K562 (cell line): Measurements from ENCODE around the gene HMCN2. TPM values are rescaled to one million over a fixed set of nuclear protein-coding genes. Genes with fewer than 3 reads are reported as not detected.
A peak's percentile ranks its signal among the peaks of the same experiment; 100 is the strongest.

Source experiments
- ARHGAP35 ChIP-seq: fragments of 450-650 bp; IDR thresholded peaks from 2 replicates; pipeline ENCODE4 v1.6.1; 2018; ENCODE audit not compliant: partially characterized antibody
- CGGBP1 ChIP-seq: fragments of 250-450 bp; sonication (Bioruptor Pico); IDR thresholded peaks from 2 replicates; pipeline ENCODE4 v1.9.0; 2021; ENCODE audit warnings: mild to moderate bottlenecking
- HCFC1 ChIP-seq: IDR thresholded peaks from 2 replicates; pipeline ENCODE4 v1.6.1; 2012; ENCODE audit warnings: low read depth, low read length, improper control_type of control experiment
- HDAC1 ChIP-seq, 2 experiments: fragments of 450-650 bp; IDR thresholded peaks; 2 replicates each; pipeline ENCODE4 v1.6.1; 2016 to 2017; ENCODE audit warnings: inconsistent platforms in 1 of 2, mild to moderate bottlenecking in 1 of 2, moderate library complexity in 1 of 2
- MCM2 ChIP-seq: fragments of 450-650 bp; IDR thresholded peaks from 2 replicates; pipeline ENCODE4 v1.6.1; 2017; ENCODE audit warnings: low read depth, mild to moderate bottlenecking
- MIER1 ChIP-seq: fragments of 450-650 bp; IDR thresholded peaks from 2 replicates; pipeline ENCODE4 v1.6.1; 2016; ENCODE audit warnings: antibody characterized with exemption, mild to moderate bottlenecking, low read depth
- NR3C1 ChIP-seq: sonication (generic); formaldehyde crosslinking; IDR thresholded peaks from 2 replicates; pipeline ENCODE4 v1.8.1; 2022; ENCODE audit warnings: missing genetic modification reagents
- PCBP1 ChIP-seq: fragments of 200-400 bp; formaldehyde crosslinking; IDR thresholded peaks from 2 replicates; pipeline ENCODE4 v1.6.1; 2018; ENCODE audit warnings: mild to moderate bottlenecking, low read depth, low read length; ENCODE audit not compliant: poor library complexity, severe bottlenecking
- PHB ChIP-seq: fragments of 250-450 bp; sonication (Bioruptor Pico); IDR thresholded peaks from 2 replicates; pipeline ENCODE4 v1.5.0; 2021
- PURB ChIP-seq: sonication (generic); formaldehyde crosslinking; IDR thresholded peaks from 2 replicates; pipeline ENCODE4 v1.9.0; 2021; ENCODE audit warnings: low read depth, mild to moderate bottlenecking, missing genetic modification reagents
- TBP ChIP-seq: optimal IDR thresholded peaks from 2 replicates; pipeline ENCODE3; 2011; ENCODE audit warnings: low read depth, low read length, improper control_type of control experiment
- ZBTB49 ChIP-seq: sonication (generic); formaldehyde crosslinking; IDR thresholded peaks from 2 replicates; pipeline ENCODE4 v1.8.0; 2022; ENCODE audit warnings: missing genetic modification reagents, mild to moderate bottlenecking, borderline replicate concordance
- ZFX ChIP-seq: sonication (generic); formaldehyde crosslinking; IDR thresholded peaks from 2 replicates; pipeline ENCODE4 v1.8.0; 2022; ENCODE audit warnings: mild to moderate bottlenecking, missing genetic modification reagents, moderate library complexity
- ZKSCAN8 ChIP-seq: fragments of 200-800 bp; sonication (Bioruptor generic); IDR thresholded peaks from 2 replicates; pipeline ENCODE4 v1.6.1; 2016; ENCODE audit warnings: missing genetic modification characterization, missing compliant biosample characterization
- ZNF24 ChIP-seq: fragments of 450-650 bp; IDR thresholded peaks from 2 replicates; pipeline ENCODE4 v1.6.1; 2016
- ZNF551 ChIP-seq: fragments of 250-450 bp; sonication (Bioruptor Pico); IDR thresholded peaks from 2 replicates; pipeline ENCODE4 v1.5.0; 2021; ENCODE audit warnings: mild to moderate bottlenecking, moderate library complexity
- ZNF57 ChIP-seq: fragments of 450-650 bp; formaldehyde crosslinking; IDR thresholded peaks from 2 replicates; pipeline ENCODE4 v1.4.0; 2020; ENCODE audit warnings: mild to moderate bottlenecking, moderate library complexity
- ZNF644 ChIP-seq: fragments of 200-800 bp; sonication (Bioruptor generic); IDR thresholded peaks from 2 replicates; pipeline ENCODE4 v1.6.1; 2016; ENCODE audit warnings: low read depth, missing genetic modification characterization, missing compliant biosample characterization
- polyA plus RNA-seq, 8 experiments: library from polyadenylated mRNA; depleted of rRNA in 4 of 8; stranded (reverse) in 5 of 8; unstranded in 3 of 8; fragments of >200 nt; fragmentation: Nextera tagmentation in 2 of 8; fragmentation: Illumina TruSeq in 1 of 8; extraction: Ambion mirVana in 2 of 8; extraction: Trizol in 1 of 8; gene quantifications; 2 replicates each; pipeline versions ENCODE4 v1.2.1 to v1.2.3, GENCODE V29; 2011 to 2014; ENCODE audit warnings: inconsistent platforms in 1 of 8, missing spikeins in 1 of 8
- total RNA-seq, 7 experiments: library from RNA; depleted of rRNA in 6 of 7; stranded (reverse); fragments of >200 nt in 6 of 7; fragmentation: Illumina TruSeq in 2 of 7; extraction: Trizol in 2 of 7; gene quantifications; 2 replicates each; pipeline versions ENCODE4 v1.2.1 to v1.2.3, GENCODE V29; 2011 to 2021; ENCODE audit warnings: low replicate concordance in 1 of 7
- TF ChIP-seq, protein P1 (sequence below): fragments of 250-450 bp; sonication (Bioruptor Pico); IDR thresholded peaks from 2 replicates; pipeline ENCODE4 v1.4.0; 2020; ENCODE audit warnings: mild to moderate bottlenecking
- TF ChIP-seq, protein P2 (sequence below): IDR thresholded peaks from 2 replicates; pipeline ENCODE4 v1.6.1; 2011; ENCODE audit warnings: borderline replicate concordance, low read depth, mild to moderate bottlenecking, moderate library complexity, low read length; ENCODE audit not compliant: insufficient read depth, poor library complexity, severe bottlenecking
- TF ChIP-seq, protein P3 (sequence below), 2 experiments: IDR thresholded peaks; 2 replicates each; pipeline ENCODE4 v1.6.1; 2011; ENCODE audit warnings: borderline replicate concordance in 1 of 2, control low read depth in 1 of 2, low read depth in 1 of 2, low read length in 1 of 2, mild to moderate bottlenecking in 1 of 2, mixed read lengths in 1 of 2, moderate library complexity in 1 of 2; ENCODE audit not compliant: insufficient read depth in 1 of 2, insufficient read length in 1 of 2, poor library complexity in 1 of 2, severe bottlenecking in 1 of 2; ENCODE audit errors: extremely low read depth in 1 of 2

Gene HMCN2
- total and polyA plus RNA-seq, 9 of the 15 experiments (the other 6 are each of a cell fraction or from before 2014, with no cell fraction given), result 0.01 TPM; not detected in 8

- TF ChIP-seq CGGBP1 (CRISPR knock-in tag), result no peak
- no peak for TF ChIP-seq MIER1
- TF ChIP-seq ARHGAP35, result no peak
- TF ChIP-seq, protein P1, sequence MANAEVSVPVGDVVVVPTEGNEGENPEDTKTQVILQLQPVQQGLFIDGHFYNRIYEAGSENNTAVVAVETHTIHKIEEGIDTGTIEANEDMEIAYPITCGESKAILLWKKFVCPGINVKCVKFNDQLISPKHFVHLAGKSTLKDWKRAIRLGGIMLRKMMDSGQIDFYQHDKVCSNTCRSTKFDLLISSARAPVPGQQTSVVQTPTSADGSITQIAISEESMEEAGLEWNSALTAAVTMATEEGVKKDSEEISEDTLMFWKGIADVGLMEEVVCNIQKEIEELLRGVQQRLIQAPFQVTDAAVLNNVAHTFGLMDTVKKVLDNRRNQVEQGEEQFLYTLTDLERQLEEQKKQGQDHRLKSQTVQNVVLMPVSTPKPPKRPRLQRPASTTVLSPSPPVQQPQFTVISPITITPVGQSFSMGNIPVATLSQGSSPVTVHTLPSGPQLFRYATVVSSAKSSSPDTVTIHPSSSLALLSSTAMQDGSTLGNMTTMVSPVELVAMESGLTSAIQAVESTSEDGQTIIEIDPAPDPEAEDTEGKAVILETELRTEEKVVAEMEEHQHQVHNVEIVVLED, result no peak
- TF ChIP-seq, protein P2, sequence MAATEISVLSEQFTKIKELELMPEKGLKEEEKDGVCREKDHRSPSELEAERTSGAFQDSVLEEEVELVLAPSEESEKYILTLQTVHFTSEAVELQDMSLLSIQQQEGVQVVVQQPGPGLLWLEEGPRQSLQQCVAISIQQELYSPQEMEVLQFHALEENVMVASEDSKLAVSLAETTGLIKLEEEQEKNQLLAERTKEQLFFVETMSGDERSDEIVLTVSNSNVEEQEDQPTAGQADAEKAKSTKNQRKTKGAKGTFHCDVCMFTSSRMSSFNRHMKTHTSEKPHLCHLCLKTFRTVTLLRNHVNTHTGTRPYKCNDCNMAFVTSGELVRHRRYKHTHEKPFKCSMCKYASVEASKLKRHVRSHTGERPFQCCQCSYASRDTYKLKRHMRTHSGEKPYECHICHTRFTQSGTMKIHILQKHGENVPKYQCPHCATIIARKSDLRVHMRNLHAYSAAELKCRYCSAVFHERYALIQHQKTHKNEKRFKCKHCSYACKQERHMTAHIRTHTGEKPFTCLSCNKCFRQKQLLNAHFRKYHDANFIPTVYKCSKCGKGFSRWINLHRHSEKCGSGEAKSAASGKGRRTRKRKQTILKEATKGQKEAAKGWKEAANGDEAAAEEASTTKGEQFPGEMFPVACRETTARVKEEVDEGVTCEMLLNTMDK, result peak; percentile 38
- TF ChIP-seq HDAC1 (IDR thresholded peaks at IDR 0.05), result no peak
- TF ChIP-seq NR3C1 (CRISPR knock-in tag), result no peak
- TF ChIP-seq ZNF551, result no peak
- TF ChIP-seq TBP, result no peak
- no peak for TF ChIP-seq ZNF24
- TF ChIP-seq HCFC1, result no peak
- TF ChIP-seq PURB (CRISPR knock-in tag), result no peak
- no peak for TF ChIP-seq PHB (CRISPR knock-in tag)
- no peak for TF ChIP-seq ZFX
- TF ChIP-seq MCM2, result no peak
- no peak for TF ChIP-seq ZKSCAN8 (CRISPR knock-in tag)
- TF ChIP-seq PCBP1, result no peak
- TF ChIP-seq ZNF57 (CRISPR knock-in tag), result no peak
- no peak for TF ChIP-seq ZNF644 (tag)
- TF ChIP-seq ZBTB49 (CRISPR knock-in tag), result no peak
- TF ChIP-seq, protein P3, sequence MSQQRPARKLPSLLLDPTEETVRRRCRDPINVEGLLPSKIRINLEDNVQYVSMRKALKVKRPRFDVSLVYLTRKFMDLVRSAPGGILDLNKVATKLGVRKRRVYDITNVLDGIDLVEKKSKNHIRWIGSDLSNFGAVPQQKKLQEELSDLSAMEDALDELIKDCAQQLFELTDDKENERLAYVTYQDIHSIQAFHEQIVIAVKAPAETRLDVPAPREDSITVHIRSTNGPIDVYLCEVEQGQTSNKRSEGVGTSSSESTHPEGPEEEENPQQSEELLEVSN (IDR thresholded peaks at IDR 0.05; ENCODE audit: borderline replicate concordance in 1 of 2, extremely low read depth in 1 of 2, insufficient read depth in 1 of 2, insufficient read length in 1 of 2, low read depth in 1 of 2, low read length in 1 of 2, poor library complexity in 1 of 2, severe bottlenecking in 1 of 2), result peak; percentile 57 to 75
Observed at GRCh38 chr9:130461218-130461630, 195.7 kb downstream of the HMCN2 start (continued).
